Rectal smooth muscle tissue (tissue), 1 donor: ENCODE results near the gene RPS21.
"Not testable (repeated sequence)": the region's sequence is repeated elsewhere in the genome, so short reads cannot be mapped to it uniquely, and the experiment has no call there.

Experiments
- H3K27ac ChIP-seq: one replicate; pipeline ENCODE4 v1.7.0; 2013; ENCODE audit warnings: low read depth, low read length, inconsistent platforms
- H3K27me3 ChIP-seq: one replicate; pipeline ENCODE4 v1.7.0; 2013; ENCODE audit warnings: low read length; ENCODE audit not compliant: control insufficient read depth, insufficient read depth
- H3K36me3 ChIP-seq: one replicate; pipeline ENCODE4 v1.7.0; 2013; ENCODE audit warnings: low read length; ENCODE audit not compliant: control insufficient read depth, insufficient read depth
- H3K4me1 ChIP-seq: one replicate; pipeline ENCODE4 v1.7.0; 2013; ENCODE audit warnings: low read length; ENCODE audit not compliant: control insufficient read depth, insufficient read depth
- H3K4me3 ChIP-seq: one replicate; pipeline ENCODE4 v1.7.0; 2013; ENCODE audit warnings: low read length
- H3K9ac ChIP-seq: one replicate; pipeline ENCODE4 v1.7.0; 2013; ENCODE audit warnings: low read length

Gene RPS21

DNA sequence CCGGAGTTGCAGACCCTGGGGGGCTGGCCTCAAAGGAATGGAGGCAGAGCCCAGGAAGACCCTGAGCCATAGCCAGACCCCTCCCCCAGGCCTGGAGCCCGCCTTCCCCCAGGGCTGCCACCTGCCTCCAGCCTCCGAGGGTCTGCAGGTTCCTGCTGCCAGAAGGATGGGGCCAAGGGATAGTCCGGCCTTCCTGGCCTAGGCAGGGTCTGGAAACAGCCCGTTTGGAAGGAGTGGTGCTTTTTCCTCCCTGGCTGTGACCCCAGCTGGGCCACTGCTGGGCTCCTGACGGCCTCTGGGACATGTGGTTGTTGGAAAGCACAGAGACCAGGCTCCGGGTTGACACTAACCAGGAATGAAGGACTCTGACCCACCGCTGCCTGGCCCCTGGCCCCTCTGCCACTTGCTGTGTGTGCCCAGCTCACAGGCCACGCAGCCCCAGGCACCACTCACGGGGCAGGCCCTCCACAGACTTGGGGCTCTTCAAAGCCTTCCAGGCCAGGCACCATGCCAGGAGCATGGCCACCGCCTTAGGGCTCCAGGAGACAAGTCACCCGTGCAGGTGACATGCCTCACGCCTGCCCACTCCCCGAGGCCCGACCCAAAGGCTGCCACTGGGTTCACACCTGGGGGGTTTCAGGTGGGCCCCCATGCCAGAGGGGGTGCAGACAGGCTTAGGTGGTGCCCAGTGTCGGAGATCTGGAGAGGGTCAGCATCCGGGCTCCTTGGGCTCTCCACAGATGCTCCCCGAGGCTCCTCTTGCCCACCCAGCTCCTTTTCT is 15.9 kb upstream of the RPS21 start:
- Histone ChIP-seq H3K9ac (peak overlapping the region; percentile 21), H3K27ac (peak overlapping the region; percentile 96), H3K27me3 (peaks cover 10% of the 10 kb centered on the region), H3K4me1 (peaks cover 61% of the 10 kb centered on the region), H3K4me3 (no peak overlapping the region), H3K36me3 (no peaks in the 10 kb centered on the region)

DNA sequence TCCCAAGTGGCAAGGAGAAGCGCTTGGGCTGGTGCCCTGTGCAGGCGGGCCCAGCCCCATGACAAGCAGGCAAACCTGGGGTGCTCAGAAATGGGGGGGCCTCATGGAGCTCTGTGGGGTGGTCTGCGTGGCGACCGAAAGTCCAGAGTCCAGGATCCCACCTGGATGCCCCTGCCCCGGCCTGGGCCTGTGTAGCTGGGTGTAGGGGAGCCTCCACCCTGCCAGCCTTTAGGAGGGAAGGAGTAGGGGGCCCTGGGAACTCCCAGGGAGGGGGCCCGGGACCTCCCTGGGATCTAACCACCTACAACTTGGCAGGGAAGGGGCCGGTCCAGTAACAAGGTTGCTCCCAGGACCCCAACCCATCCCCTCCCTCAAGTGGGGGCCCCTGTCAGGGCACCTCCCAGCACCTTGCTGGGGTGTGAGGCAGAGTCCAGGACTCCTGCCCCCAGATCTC is 15.3 kb upstream of the RPS21 start:
- peaks cover 67% of the 10 kb centered on the region for H3K4me1 ChIP-seq
- H3K4me3 ChIP-seq: no peak overlapping the region

DNA sequence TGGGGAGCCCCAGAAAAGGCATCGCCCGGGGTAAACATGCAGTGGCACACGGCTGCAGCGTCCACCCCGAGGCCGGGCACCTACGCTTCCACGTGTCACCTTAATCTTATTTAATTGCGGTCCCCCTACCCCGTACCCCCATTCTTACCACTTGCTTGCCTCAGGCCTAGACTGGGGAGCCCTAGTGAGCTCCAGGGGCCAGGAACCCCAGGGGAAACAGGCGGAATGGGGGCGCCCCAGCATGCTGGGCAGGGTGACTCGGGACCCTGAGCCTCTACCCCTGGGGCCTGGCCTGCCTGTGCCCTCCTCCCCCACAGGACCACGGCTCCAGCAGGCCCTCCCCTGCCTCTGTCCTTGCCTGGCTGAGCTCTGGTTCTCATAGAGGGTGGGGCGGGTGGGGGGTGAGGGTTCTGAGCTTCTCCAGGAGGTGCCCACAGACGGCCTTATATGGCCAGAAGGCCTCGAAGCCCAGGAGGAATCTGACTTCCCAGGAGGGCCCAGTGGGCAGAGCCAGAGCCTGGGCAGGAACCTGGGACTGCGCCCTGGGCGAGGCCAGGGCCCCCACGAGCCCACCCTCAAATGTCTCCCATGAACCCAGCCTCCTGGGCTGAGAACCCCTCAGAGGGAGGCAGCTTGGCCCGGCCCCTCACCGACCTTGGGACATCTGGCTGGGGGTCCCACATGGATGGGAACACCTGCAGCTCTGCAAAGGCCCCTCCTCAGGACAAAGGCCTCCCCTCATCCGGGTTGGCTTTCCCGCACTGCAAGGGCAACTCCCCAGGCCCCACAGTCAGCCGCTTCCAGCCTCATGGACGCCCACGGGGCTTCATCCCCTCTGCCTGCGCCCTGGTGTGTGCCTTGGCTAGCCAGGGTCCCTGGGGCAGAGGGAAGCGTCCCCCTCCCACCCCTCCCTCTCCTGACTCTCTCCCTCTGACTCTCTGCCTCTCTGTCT is 14.6 kb upstream of the RPS21 start:
- no peaks in the 10 kb centered on the region for H3K36me3 ChIP-seq
- peaks cover 74% of the 10 kb centered on the region for H3K4me1 ChIP-seq
- H3K4me3 ChIP-seq: no peak overlapping the region
- peak overlapping the region; percentile 98 for H3K27ac ChIP-seq
- H3K27me3 ChIP-seq: peaks cover 10% of the 10 kb centered on the region
- peak overlapping the region; percentile 40 for H3K9ac ChIP-seq

More for the DNA sequence above, 15.3 kb upstream of the RPS21 start:
- H3K9ac ChIP-seq: peak overlapping the region; percentile 40
- peak overlapping the region; percentile 96 for H3K27ac ChIP-seq
- no peaks in the 10 kb centered on the region for H3K36me3 ChIP-seq
- peaks cover 10% of the 10 kb centered on the region for H3K27me3 ChIP-seq

DNA sequence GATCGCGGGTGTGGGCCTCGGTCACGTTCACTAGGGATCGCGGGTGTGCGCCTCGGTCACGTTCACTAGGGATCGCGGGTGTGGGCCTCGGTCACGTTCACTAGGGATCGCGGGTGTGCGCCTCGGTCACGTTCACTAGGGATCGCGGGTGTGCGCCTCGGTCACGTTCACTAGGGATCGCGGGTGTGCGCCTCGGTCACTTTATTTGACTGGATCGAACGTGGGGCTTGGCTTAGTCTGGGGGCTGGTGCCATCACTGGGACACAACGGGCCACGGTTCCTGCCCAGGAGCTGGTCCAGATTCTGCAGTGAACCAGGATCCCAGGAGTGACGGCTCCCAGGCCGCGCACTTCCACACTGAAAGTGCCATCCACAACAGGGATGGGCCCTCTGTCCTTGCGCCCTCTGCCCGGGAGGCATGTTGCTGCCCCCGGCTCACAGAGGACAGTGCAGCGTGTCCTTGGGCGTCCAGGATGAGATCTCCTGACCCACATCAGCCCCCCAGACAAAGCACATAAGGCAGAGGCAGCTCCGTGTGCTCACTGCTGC is 13.2 kb upstream of the RPS21 start:
- Histone ChIP-seq H3K27ac (peak overlapping the region; percentile 96), H3K4me1 (peaks cover 75% of the 10 kb centered on the region)
- not testable (repeated sequence) for H3K4me3 ChIP-seq, H3K27me3 ChIP-seq, H3K9ac ChIP-seq, H3K36me3 ChIP-seq

DNA sequence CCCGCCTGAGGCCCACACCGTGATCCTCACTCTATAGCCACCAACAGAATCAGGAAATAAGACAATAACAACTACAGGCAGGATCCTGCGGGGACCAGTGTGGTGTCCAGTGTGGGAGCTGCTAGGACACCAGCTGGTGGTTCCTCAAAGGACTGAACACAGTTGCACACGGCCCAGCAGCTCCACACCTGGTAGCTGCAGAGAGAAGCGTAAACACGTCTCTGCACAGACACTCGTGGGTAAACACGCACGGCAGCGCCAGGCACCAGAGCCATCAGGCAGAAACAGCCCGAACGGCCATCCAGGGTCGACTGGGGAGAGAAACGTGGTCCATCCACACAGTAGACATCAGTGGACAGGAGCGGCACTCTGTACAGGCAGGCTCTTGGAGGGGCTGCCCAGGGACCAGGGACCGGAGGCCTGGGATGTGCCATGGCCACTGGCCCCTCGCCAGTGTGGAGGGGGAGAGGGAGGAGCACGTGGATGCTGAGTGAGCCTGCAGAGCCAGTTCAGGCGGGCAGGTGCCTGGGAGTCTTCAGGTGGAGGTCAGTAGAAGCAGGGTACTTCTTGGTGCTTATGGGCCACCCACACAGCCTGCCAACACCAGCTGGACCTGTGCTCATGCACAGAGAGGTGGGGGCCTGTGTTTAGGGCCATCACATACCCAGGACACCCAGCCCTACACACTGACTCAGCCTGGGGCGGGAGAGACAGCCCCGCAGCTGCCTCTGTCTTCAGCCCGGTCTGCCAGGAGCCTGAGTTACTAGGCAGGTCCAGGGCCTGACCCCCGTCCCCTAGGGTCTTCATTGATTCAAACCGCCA is 12.4 kb upstream of the RPS21 start:
- H3K27me3 ChIP-seq: peaks cover 8% of the 10 kb centered on the region
- H3K27ac ChIP-seq: peak overlapping the region; percentile 96
- no peak overlapping the region for H3K9ac ChIP-seq
- H3K4me3 ChIP-seq: no peak overlapping the region
- H3K4me1 ChIP-seq: peaks cover 69% of the 10 kb centered on the region
- no peaks in the 10 kb centered on the region for H3K36me3 ChIP-seq

DNA sequence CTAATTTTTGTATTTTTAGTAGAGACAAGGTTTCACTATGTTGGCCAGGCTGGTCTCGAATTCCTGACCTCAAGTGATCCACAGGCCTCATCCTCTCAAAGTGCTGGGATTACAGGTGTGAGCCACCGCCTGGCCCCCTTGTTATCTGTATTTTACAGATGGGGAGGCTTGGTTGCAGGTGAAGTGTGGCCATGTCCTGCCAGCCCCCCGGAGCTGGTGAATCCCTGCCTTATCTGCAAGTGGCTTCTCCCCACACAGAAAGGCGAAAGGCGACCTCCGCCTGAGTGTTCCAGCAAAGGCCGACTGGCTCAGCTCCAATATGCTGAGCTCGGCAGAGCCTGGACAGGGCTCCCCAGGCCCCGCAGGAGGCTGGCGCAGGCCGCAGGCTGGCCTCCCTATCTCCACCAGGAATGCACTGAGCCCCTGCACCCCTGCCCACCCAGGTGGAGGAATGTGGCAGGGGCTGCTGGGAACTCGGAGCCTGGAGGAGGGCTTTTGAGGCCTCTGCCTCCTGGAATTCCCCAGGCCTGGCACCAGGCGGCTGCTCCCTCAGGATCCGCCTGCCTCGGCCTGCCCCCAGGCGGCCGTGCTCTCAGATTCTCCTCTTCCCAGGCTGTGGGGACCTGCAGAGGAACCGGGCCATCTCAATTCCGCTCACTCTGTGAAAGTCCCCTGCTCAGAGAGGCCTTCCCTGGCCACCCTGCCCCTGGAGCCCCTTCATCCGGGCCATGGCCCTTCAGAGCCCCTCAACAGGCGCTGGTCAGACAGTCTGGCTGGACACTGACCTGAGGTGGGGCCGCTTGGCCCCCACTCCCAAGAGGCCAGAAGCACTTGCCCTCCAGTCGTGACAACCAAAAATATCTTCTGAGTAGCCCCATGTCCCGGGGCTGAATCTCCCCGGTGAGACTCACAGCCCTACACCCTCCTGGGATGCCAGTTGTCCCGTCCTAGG is 10.5 kb upstream of the RPS21 start:
- Histone ChIP-seq H3K9ac (no peak overlapping the region), H3K4me1 (peaks cover 53% of the 10 kb centered on the region)

DNA sequence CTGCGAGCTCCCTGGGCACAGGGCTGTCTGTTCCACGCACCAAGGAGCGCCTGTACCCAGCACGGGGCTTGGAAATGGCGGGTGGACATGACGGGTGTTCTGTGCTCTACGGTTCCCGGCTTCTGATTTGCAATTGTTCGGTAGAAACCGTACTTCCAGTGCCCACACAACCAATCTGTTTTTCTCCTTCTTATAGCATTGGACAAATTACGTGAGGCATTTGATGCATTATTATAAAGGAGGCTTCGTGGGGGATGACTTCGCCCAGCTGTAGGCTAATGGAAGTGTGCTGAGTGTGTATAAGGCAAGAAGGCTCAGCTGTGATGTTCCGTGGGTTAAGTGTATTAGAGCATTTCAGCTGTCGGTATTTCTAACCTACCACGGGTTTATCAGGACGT is 9.8 kb upstream of the RPS21 start:
- no peak overlapping the region for H3K9ac ChIP-seq
- H3K4me1 ChIP-seq: peaks cover 47% of the 10 kb centered on the region
- peaks cover 2% of the 10 kb centered on the region for H3K36me3 ChIP-seq
- peaks cover 2% of the 10 kb centered on the region for H3K27me3 ChIP-seq
- H3K4me3 ChIP-seq: no peak overlapping the region
- H3K27ac ChIP-seq: peak overlapping the region; percentile 96

More for the DNA sequence above, 10.5 kb upstream of the RPS21 start:
- Histone ChIP-seq H3K27me3 (peaks cover 2% of the 10 kb centered on the region), H3K4me3 (no peak overlapping the region), H3K27ac (peak overlapping the region; percentile 96), H3K36me3 (no peaks in the 10 kb centered on the region)

DNA sequence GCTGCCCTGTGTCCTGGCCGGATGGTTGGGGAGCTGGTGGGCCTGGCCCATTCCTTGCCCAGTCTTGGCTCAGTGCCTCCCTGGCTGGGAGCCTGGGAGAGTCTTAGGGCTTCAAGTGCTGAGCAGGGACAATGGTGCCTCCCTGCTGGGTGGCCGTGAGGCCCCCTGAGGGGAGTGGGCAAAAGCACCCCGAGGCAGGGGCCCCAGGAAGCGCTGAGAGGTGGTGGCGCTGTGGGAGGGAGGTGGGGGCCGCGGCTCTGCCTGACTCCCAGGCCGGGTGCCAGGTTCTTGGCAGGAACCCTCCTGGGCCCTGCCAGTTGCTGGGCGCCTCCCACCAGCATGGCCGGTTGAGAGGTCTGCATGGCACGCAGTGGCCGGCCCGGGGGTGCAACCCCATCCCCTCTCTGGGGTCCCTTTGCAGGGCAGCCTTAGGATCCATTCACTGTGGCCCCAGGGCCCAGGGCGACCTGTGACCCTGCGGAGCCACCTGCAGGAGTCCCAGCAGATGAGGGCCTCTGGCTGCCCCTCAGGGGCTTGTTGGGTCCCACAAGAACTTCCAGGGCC is 9.2 kb upstream of the RPS21 start:
- peak overlapping the region; percentile 8 for H3K4me3 ChIP-seq
- no peak overlapping the region for H3K9ac ChIP-seq
- H3K27me3 ChIP-seq: peaks cover 2% of the 10 kb centered on the region
- peaks cover 6% of the 10 kb centered on the region for H3K36me3 ChIP-seq
- H3K4me1 ChIP-seq: peaks cover 47% of the 10 kb centered on the region
- peak overlapping the region; percentile 96 for H3K27ac ChIP-seq

DNA sequence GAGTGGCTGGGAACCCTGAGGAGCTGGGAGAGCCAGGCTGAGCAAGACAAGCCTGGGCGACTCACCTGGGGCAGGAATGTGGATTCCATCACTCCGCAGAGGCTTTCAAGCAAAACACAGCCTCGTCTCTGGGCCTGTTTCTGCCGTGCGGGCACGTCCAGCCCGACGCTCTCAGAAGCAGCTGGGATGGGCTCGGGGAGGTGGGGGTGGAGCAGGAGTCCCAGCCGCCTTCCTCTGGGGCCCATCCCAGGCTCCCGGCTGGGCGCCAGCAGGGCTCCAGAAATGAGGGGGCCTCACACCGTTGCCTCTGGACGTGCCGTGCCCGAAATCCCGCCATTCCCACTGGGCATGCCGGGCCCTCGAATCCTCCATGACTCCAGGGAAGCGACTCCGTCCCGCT is 8.7 kb upstream of the RPS21 start:
- Histone ChIP-seq H3K4me1 (peaks cover 44% of the 10 kb centered on the region), H3K36me3 (peaks cover 6% of the 10 kb centered on the region), H3K9ac (no peak overlapping the region), H3K27ac (peak overlapping the region; percentile 96), H3K4me3 (peak overlapping the region; percentile 8), H3K27me3 (peaks cover 2% of the 10 kb centered on the region)

DNA sequence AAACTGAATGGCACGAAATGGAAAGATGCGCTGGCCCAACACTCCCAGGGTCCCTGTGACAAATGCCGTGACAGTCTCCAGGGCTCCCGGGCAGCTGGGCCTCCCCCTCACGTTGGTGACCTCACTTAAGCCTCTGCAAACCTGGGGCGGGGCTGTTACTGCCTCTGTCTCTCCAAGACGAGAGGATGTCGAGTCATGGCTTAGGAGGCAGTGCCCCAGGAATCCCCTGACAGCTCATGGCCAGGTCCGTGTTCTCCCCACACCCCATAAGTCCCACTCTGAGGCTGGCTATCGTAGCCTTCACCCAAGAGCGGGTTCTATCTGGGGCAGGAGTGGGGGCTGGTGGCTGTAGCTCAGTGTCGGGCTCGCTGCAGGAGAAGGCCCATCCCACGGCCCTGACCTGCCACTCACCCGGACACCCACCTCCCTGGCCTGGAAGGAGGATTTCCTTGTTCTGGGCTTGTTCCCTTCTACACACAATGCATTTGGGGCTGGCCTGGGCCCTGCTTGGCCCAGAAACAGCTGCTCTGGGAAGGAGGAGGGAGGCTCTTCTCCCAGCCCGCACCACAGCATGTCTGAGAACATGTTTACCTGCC is 5.6 kb upstream of the RPS21 start:
- Histone ChIP-seq H3K27ac (no peak overlapping the region), H3K4me3 (no peak overlapping the region), H3K4me1 (peaks cover 35% of the 10 kb centered on the region), H3K36me3 (peaks cover 6% of the 10 kb centered on the region), H3K27me3 (no peaks in the 10 kb centered on the region), H3K9ac (no peak overlapping the region)
